SH-SY5Y (cell line): Measurements from ENCODE around the gene SFI1.

Experiments
- GATA2 ChIP-seq: IDR thresholded peaks from 2 replicates; pipeline ENCODE4 v1.6.1; 2011; ENCODE audit warnings: mild to moderate bottlenecking, low read depth, low read length
- GATA3 ChIP-seq: IDR thresholded peaks from 2 replicates; pipeline ENCODE4 v1.6.1; 2011; ENCODE audit warnings: low read depth, mild to moderate bottlenecking, low read length, moderate library complexity

SFI1 gene

DNA sequence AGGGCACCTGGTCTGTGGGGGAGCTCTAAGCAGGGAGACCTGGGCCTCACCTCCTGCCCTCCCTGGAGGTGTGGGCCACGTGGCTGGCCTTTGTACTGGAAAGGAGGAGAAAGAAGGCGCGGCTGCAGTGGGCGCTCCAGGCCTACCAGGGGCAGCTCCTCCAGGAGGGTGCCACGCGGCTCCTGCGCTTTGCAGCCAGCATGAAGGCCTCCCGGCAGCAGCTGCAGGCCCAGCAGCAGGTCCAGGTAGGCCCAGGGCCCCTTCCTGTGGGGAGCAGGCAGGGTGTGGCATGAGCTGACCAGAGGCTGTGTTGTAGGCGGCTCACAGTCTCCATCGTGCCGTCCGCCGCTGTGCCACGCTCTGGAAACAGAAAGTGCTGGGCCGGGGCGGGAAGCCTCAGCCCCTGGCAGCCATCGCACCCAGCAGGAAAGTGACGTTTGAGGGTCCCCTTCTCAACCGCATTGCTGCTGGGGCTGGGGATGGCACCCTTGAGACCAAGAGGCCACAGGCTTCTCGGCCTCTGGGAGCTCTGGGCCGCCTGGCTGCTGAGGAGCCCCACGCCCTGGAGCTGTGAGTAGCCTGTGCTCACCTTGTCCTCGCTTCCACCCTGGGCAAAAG lies 117.1 kb downstream of the SFI1 start:
- no peak for TF ChIP-seq GATA2

DNA sequence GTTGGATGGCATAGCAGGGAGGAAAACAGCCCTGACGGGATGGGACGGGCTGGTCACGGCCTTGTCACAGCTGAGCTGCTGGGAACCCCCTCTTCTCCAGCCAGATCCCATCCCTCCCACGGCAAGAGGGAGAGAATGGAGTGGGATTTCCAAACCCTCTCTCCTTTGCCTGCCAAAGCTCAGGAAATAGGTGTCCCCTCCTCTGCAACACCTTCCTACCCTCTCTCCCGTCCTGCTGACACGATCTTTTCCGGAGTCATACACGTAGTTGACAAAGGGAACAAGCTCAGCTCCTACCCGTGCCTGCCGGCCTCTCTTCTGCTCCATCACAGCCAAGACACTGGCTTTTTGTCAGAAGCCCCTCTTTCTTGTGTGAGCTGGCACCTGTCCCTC lies 117.6 kb downstream of the SFI1 start:
- TF ChIP-seq GATA2, result no peak
- no peak for TF ChIP-seq GATA3

DNA sequence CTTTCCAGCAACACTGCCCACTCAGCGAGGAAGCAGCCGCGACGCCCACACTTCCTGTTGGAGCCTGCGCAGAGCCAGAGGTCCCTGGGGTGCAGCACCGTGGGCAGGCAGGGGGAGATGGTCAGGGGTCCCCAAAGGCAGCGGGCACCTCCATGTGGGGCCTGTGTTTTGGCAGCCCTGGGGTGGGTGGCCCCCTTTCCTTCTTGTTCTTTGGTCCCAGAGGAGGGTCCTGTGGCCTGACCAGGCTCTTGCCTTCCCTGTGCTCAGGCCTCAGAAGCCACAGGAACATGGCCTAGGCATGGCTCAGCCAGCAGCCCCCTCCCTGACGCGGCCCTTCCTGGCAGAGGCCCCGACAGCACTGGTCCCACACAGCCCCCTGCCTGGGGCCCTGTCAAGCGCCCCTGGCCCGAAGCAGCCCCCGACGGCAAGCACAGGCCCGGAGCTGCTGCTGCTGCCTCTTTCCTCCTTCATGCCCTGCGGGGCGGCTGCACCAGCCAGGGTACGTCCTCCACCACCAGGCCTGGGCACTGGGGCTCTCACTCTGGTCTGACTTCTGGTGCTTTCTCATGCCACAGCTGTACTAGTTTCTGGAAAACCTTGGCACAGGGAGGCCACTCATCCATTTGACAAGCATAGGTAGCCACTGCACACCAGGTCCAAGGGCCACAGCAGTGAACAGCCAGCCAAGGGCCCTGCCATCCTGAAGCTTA lies 118.6 kb downstream of the SFI1 start:
- TF ChIP-seq GATA2, result no peak
- no peak for TF ChIP-seq GATA3

DNA sequence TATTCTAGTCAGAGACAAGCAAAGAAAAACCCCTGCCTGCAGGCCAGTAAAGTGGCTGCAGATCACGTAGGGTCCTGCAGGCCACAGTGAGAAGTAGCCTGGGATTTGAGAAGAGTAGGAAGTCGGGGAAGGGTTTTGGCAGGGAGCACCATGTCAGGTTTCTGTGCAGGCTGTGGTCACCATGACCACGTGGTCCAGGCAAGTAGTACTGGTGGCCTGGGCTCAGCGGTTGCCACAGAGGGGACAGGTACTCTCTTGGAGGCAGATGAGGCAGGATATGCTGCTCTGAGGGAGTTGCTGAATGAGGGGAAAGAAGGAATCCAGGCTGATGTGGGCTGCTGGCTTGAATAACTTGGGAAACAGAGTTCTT lies 119.1 kb downstream of the SFI1 start:
- TF ChIP-seq GATA2, result no peak
- no peak for TF ChIP-seq GATA3

DNA sequence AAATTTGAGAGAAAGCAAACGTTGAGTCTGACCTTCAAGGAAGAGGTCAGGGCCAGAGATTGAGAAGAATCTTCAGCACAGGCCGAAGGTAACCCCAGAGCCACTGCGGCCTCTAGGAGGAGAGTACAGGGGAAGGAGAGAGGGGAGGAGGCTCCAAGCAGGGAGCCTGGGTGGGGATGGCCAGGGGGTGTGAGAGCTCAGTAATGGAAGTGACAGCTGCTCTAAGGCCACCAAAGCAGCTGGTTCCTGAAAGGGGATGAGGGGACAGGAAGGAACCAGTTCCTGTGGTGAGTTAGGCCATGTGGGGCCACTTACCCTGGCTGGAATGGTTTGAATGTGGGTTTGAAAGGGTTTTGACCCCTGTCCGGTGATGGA lies 119.6 kb downstream of the SFI1 start:
- TF ChIP-seq GATA2, result no peak

DNA sequence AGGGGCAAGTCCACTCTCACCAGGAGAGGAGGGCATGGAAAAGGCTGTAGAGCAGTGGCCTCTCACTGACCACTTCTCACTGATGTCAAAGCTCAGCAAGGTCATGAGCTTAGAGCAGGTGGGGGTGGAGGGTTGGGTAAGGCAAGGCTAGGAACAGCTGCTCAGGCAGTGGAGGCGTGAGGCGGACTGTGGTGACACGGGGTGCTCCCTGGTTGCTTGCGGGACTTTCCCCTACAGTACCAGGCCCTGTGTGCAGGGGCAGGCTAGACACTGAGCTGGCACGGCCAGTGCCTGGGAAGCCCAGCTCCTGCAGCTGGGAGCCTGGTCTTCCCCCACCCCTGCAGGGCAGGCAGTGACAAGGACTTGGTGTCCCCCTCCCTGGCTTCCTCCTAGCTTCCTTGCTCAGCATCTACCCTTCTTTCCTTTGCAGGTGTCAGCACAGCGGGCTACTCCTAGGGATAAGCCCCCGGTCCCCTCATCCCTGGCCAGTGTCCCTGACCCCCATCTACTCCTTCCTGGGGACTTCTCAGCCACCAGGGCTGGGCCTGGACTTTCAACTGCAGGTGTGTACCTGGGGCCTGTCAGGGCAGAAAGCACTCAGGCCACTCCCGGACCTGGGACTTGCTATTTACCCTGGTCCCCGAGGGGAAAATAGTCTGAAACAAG lies 120.1 kb downstream of the SFI1 start:
- TF ChIP-seq GATA3 (no peak), GATA2 (no peak)

DNA sequence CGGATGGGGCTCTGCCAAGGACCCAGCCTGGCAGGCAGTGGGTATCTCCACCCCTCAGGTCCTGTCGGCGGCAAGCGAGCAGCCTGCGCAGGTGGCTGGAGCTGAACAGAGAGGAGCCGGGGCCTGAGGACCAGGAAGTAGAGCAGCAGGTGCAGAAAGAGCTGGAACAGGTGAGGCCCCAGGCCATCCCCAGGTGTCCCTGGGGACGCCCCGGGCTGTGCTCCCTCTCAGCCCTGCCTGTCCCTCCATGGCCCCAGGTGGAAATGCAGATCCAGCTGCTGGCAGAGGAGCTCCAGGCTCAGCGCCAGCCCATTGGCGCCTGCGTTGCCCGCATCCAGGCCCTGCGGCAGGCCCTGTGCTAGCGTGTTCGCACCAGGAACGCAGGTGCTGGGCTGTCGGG lies 121.7 kb downstream of the SFI1 start:
- no peak for TF ChIP-seq GATA3
- no peak for TF ChIP-seq GATA2

DNA sequence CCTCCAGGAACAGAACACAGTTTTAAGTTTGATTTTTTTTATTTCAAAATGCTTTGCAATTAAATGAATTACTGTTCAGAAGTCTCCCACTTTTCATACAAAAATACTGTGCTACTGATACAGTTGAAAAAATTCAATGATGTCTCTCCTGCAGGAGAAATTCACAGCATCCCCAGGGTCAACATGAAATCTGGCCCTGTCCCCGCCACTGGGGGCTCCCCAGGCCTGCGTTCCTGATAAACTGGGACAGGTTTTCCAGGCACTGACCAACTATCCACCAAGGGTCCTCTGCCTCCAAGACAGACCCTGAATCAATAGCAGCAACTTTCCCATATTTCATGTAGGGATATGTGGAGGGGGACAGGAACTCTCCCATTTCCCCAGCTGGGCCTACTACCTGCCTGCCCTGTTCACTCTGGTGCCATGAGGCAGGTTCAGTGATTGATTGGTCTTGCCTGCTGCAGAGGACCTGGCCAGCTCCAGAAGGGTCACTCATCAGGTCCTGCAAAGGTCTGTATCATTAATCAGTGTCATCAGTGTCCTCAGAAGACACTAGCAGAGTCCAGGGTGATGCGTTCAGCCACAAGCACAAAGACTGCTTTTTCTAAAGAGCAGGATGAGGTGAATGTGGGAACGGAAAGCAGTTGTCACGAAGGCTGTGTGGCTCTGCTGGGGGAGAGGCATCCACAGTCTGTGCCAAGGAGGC lies 122.3 kb downstream of the SFI1 start:
- TF ChIP-seq GATA2 (no peak), GATA3 (no peak)

DNA sequence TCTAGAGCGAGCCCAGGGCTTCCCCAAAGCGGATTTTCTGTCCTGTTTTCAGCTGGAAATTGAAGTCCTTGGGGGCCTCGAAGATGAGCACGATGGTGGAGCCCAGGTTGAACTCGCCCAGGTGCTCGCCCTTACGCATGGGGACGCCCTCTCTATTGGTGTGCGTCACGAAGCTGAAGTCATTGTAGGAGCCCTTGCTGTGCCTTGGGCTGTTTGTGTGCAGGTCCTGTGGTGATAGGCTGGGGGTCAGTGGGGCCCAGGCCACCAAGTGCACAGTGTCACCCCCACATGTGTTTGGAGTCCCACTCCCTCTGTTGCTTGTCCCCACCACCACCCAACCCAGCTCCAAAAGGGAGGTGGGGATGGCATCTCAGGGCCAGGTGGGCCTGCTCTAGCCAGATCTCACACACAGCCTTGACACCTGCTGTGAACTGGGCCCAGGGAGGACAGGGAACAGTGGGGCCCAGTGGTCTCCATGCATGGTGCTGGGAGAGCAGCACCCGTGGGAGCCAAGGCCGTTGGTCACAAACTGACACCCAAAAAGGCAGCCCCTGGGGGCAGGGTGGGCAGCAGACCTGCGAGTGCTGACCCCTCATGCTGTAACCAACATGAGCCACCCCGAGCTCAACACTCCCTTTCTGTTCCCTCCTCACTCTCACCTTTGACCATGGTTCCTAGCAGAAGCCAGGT lies 123.4 kb downstream of the SFI1 start:
- TF ChIP-seq GATA2, result no peak
- TF ChIP-seq GATA3, result no peak

DNA sequence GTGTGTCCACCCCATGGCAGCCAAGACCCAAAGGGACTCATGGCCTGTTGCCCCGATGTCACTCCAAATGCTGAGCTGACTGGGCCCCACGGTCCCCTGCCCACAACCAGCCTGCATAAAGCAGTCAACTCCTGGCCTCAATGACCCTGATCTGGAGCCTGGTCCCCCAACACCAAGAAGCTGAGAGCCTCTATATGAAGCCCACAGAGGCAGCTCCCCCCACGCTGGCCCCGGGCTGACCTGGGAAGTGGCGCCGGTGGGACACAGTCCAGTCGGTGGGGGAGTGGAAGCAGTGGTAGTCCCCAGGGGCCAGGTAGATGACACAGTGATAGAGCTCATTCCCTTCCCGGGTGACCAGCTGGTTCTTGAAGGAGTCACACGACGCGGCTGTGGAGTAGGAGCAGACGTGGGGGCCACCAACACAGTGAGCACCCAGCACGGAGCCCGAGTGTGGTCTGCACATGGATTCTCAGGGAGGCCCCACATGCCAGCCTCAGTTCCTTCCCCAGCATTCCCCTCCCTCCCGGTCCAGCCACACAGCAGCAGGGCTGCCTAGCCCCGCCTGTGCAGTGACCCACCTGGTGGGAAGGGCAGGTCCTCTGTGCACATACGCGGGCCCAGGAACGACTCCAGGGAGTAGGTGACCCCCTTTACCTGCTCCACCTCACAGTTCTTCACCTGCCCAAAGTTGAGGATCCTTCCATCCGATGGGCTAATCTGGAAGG lies 124.6 kb downstream of the SFI1 start:
- no peak for TF ChIP-seq GATA3
- no peak for TF ChIP-seq GATA2

DNA sequence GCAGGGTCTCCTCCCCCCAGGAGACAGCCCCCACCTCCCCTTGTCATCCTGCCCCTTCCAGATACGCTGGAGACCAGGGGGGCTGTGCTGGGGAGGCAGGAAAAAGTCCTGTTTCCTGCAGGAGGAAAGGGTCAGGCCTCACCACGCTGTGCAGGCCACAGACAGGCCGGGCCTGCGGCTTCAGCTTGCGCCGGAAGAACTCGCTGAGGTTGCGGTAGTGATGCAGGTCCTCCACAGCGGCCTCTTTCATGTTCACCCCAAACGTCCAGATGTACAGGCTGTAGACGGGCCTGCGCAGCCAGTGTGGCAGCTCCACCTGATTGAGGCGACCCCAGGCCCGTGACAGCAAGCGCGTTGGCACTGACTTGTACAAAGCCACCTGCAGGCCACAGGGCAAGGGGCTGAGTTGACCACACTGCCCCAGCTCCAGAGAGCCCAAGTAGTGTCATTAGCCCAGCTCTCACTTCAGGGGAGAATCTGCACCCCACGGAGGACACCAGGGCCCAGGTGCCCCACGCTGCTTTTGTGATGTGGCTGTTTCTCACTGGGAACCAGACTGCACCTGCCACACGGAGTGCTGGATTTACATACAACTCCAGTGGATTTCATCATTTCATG lies 125.3 kb downstream of the SFI1 start:
- no peak for TF ChIP-seq GATA3
- TF ChIP-seq GATA2, result no peak

DNA sequence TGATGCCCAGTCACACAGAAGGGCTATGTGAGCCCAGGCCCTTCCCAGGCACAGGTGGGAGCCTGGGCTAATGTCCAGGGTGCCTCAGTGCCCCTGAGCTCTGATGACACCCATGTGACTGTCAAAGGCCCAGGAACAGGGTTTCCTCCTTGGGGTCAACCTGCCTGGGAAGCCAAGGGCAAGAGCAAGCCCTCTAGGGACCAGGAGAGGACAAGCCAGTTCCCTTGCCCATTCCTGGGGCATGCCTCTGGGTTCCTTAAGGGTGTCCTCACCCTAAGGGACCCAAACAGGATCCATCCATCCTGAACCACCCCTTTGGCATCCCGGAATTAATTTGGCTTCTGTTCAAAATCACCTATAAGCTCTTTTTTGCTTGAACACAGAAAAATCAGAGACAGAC lies 126.6 kb downstream of the SFI1 start:
- no peak for TF ChIP-seq GATA3
- no peak for TF ChIP-seq GATA2

DNA sequence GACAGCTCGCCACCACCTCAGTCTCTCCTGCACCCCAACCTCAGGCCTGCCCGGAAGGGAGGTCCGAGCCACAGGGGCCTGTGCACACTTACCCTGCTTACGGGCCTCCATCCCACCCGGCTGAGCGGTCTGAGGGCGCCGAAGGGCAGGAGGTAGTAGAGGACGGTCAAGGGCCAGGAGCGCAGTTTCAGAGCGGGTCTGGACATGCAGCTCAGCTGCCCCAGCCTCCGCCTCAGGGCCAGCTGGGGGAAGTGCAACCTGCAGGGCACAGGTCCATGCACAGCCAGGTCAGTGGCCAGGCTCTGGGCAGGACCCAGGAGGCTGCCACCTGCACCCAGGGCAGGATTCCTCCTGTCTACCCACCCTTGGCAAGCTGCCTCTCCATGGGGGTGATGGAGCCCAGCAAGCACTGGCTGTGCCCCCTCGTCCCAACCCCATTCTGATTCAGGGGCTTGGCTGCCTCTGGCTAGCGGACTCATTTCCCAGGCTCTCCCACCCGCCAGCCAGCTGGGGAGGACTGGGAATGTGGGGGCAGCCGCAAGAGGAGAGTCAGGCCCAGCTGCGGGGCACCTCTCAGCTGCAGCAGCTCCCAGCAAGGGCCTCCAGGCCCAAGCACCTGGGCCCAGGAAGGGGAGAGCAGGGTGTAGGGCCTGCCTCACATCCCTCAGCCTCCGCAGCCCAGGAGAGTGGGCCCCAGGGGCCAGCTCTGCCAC lies 127.4 kb downstream of the SFI1 start:
- TF ChIP-seq GATA2 (no peak), GATA3 (no peak)

DNA sequence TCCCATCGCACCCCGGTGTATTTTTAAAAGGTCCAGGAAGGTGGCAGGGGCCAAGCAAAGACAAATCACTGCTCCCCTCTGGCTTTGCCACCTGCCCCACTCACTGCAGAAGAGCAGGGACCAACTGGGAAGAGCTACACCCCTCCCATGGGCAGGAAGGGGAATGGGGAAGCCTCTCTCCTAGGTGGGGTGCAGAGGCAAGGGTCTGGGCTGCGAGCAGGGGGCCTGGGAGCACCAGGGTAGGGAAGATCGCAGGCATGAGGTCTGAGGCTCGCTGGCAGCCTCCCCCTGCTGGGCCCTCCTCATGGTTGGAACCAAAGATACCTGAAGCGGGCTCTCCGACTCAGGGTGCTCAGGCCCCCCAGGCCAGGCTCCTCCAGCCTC lies 128.9 kb downstream of the SFI1 start:
- TF ChIP-seq GATA2 (no peak), GATA3 (no peak)
